BJ (cell line): ENCODE measurements around the gene FKBP10. TPM values are rescaled to one million over a fixed set of nuclear protein-coding genes. Genes with fewer than 3 reads are reported as not detected.

Source experiments
- CTCF ChIA-PET: fragments of 350-600 bp; formaldehyde crosslinking; extraction: SDS; loops from one replicate; lab custom pipeline; 2021; ENCODE audit warnings: antibody characterized with exemption, inconsistent platforms; lab: Yijun Ruan, JAX
- POLR2A ChIA-PET: fragments of 300-600 bp; sonication (Branson Sonifier 250); formaldehyde crosslinking; extraction: SDS; loops from one replicate; lab custom pipeline; 2021; ENCODE audit warnings: antibody characterized with exemption; lab: Charles Lee
- DNase-seq: peaks from one replicate; pipeline ENCODE4 v3.0.0-alpha.2; 2011; ENCODE audit warnings: low read depth
- H3K27me3 ChIP-seq: 2 replicates; pipeline ENCODE4 v1.6.0; 2011; ENCODE audit warnings: low read length; ENCODE audit not compliant: control insufficient read depth, insufficient read depth
- H3K36me3 ChIP-seq: 2 replicates; pipeline ENCODE4 v1.5.1; 2011; ENCODE audit warnings: low read length; ENCODE audit not compliant: control insufficient read depth, insufficient read depth
- H3K4me3 ChIP-seq: 2 replicates; pipeline ENCODE4 v1.5.1; 2011; ENCODE audit warnings: low read depth, mild to moderate bottlenecking, control low read depth, low read length
- CTCF ChIP-seq: IDR thresholded peaks from 2 replicates; pipeline ENCODE4 v1.5.1; 2011; ENCODE audit warnings: low read depth, mild to moderate bottlenecking, control low read depth, inconsistent platforms, low read length, moderate library complexity; ENCODE audit not compliant: insufficient read depth
- polyA plus RNA-seq: library from polyadenylated mRNA; depleted of rRNA; stranded (reverse); fragments of >200 nt; gene quantifications from 2 replicates; pipeline ENCODE4 v1.2.3, GENCODE V29; 2011

Gene FKBP10
- polyA plus RNA-seq, 1 experiment: 1,571 TPM

DNA sequence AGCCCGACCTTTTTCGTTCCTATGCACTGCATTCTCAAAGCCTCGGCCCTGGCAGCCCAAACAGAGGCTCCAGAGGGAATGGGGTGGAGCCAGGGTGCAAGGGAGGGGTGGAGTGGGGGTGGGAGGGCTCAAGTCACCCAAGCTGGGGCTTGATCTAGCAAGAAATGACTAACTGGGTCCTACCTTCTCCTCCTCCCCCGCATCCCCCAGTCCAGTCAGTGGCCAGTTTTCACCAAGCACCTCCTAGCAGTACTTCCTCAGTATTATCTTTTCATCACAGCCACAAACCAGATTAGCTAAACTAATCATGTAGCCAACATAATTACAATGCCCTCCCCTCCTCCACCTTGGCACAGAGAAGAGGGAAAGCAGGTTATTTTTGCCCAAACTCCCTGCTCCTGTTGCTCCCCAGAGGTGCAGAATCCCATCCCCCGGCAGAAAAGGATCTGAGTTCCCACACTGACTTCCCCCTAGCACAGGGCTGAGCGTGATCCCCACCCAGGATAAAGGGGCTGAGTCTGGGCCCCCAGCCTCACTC is 28.5 kb upstream of the FKBP10 start:
- POLR2A ChIA-PET: no interaction called here
- TF ChIP-seq CTCF: no peak
- Histone ChIP-seq H3K36me3 (no peaks in the 10 kb centered on the region), H3K27me3 (no peaks in the 10 kb centered on the region; the same call in 1 of the 2 replicates), H3K4me3 (no peak overlapping the region)
- no peak for DNase-seq
- CTCF ChIA-PET: interaction anchor here (0.7 kb wide), 1 partner anchor 17 kb away, joined by 3 read pairs; no protein-coding TSS in a partner anchor

DNA sequence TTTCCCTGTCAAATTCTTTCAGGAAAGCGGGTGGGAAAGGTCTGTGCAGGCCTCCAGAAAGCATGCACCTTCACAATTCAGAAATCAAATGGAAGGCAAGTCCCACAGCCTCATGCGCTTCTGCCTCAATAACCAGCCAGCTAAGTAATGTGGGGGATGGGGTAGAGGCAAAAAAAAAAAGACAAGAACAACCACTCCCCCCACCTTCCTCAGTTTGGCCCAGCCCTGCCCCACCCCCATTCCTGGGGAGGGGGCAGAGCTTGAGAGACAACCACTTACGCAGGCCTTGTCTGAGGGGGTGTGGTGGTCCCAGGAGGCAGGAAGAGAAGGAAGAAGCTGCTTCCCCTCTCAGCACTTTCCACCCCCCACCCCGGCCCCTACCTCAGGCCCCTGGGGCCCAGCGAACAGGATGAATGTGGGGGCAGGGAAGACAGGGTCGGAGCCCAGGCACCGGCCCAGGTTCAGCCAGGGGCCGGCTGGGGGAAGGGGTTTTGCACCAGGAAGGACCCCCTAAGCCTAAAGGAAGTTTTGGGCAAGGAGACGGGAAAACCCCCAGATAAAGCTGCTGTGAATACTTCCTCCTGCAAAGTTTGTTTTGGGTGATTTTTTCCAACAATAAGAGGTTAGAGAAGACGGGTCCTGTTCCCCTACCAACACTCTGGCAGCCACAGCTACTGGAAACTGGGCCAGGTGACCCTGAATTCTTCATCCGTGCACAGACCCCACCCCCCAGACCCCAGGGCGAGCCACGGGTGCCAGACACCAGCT is 27.5 kb upstream of the FKBP10 start:
- no peak for TF ChIP-seq CTCF
- ChIA-PET POLR2A (interaction anchor here (0.6 to 1.0 kb wide), 2 partner anchors 14 to 96 kb away, joined by 3 to 5 read pairs; no protein-coding TSS in a partner anchor), CTCF (interaction anchor here (0.5 to 6.6 kb wide), 12 partner anchors 8 to 179 kb away, joined by 3 to 67 read pairs (median 4); partner anchors contain the start of gene P3H4)
- no peak for DNase-seq
- H3K4me3 ChIP-seq: peak overlapping the region; percentile 73
- no peaks in the 10 kb centered on the region for H3K36me3 ChIP-seq
- H3K27me3 ChIP-seq: no peaks in the 10 kb centered on the region; the same call in 1 of the 2 replicates

DNA sequence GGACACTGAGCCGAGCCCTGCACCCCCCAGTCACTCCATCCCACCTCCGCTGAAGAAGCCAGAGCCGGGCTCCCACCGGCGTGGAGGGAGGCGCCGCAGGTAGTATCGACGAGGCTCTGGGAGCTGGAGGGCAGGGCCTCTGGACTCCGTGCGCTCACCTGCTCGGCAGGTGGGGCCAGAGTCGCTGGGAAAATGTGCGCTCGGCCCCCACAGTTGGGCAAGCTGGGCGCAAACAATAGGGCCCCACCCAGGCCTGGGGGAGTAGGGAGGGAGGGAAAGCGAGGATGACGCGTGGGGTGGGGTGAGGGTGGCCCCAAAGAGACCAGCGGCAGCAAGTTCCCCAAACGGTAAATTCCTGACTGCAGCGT is 27.0 kb upstream of the FKBP10 start:
- H3K27me3 ChIP-seq: no peaks in the 10 kb centered on the region; the same call in 1 of the 2 replicates
- ChIA-PET CTCF (interaction anchor here (0.5 to 6.6 kb wide), 13 partner anchors 9 to 178 kb away, joined by 3 to 67 read pairs (median 3); partner anchors contain the start of gene P3H4), POLR2A (interaction anchor here (1.0 kb wide), 1 partner anchor 97 kb away, joined by 3 read pairs; no protein-coding TSS in a partner anchor)
- H3K36me3 ChIP-seq: no peaks in the 10 kb centered on the region
- peak overlapping the region; percentile 73 for H3K4me3 ChIP-seq
- no peak for TF ChIP-seq CTCF
- no peak for DNase-seq

- DNase-seq: peak; percentile 98
- TF ChIP-seq CTCF: no peak
- ChIA-PET POLR2A (interaction anchor here (0.7 to 1.0 kb wide), 5 partner anchors 15 to 269 kb away, joined by 3 to 9 read pairs (median 3); partner anchors contain the start of gene ACLY), CTCF (interaction anchor here (0.6 to 6.6 kb wide), 21 partner anchors 9 to 279 kb away, joined by 3 to 67 read pairs (median 3); partner anchors contain the start of genes HAP1 and P3H4)
- Histone ChIP-seq H3K27me3 (no peaks in the 10 kb centered on the region; the same call in 1 of the 2 replicates), H3K4me3 (peak within 1 kb of the TSS; percentile 73), H3K36me3 (no peaks in the 10 kb centered on the region)
Observed at GRCh38 chr17:41786227-41787020, 26.4 kb upstream of the FKBP10 start, which contains the start of gene JUP. JUP (minus strand) TSS chr17:41786711; CDS start chr17:41771854, 14,857 bp downstream.
